PFSK-1 (cell line): ENCODE data around the gene SPATS2L.

Experiments used
- POLR2AphosphoS5 ChIP-seq: IDR thresholded peaks from 2 replicates; pipeline ENCODE4 v1.6.1; 2012; ENCODE audit warnings: low read depth, mild to moderate bottlenecking, control low read depth, low read length, moderate library complexity
- REST ChIP-seq, 2 experiments: IDR thresholded peaks; 2 replicates each; pipeline versions ENCODE4 v1.6.1 to v1.8.0; 2011 to 2012; ENCODE audit warnings: low read depth in 2 of 2, low read length in 2 of 2, control low read depth in 1 of 2, inconsistent platforms in 1 of 2, mild to moderate bottlenecking in 1 of 2, moderate library complexity in 1 of 2; ENCODE audit not compliant: insufficient read depth in 1 of 2

GRCh38 chr2:200353120-200353519 lies 46.6 kb downstream of the SPATS2L start:
- TF ChIP-seq POLR2AphosphoS5 (no peak), REST (IDR thresholded peaks at IDR 0.05; ENCODE audit: insufficient read depth in 1 of 2, low read depth in 2 of 2, low read length in 2 of 2) (no peak)
